CD4-positive, alpha-beta T cell treated with Interleukin-17A for 1 hour (primary cell): ENCODE data around the gene RNF180.

Experiments used
- DNase-seq: peaks from one replicate; pipeline ENCODE4 v3.0.0-alpha.2; 2020

RNF180 gene

GRCh38 chr5:64165500-64166200 is at the start of gene RNF180:
Gene RNF180, plus strand, starts transcription at chr5:64165843. Its CDS starts 34,965 bp downstream, at chr5:64200808.
- DNase-seq, result no peak

GRCh38 chr5:64125521-64125920 is 40.1 kb upstream of the RNF180 start:
- no peak for DNase-seq

- no peak for DNase-seq
Measured at GRCh38 chr5:64126202-64126741, 39.4 kb upstream of the RNF180 start.

- DNase-seq, result no peak
Measured at GRCh38 chr5:64140018-64140417, 25.6 kb upstream of the RNF180 start.

GRCh38 chr5:64144425-64145215 is 21.0 kb upstream of the RNF180 start:
- no peak for DNase-seq

- no peak for DNase-seq
Measured at GRCh38 chr5:64145216-64145895, 20.3 kb upstream of the RNF180 start.

GRCh38 chr5:64147379-64147778 is 18.3 kb upstream of the RNF180 start:
- DNase-seq, result no peak

GRCh38 chr5:64147849-64148441 is 17.7 kb upstream of the RNF180 start:
- no peak for DNase-seq

GRCh38 chr5:64149268-64149667 is 16.4 kb upstream of the RNF180 start:
- DNase-seq, result no peak

GRCh38 chr5:64149857-64150521 is 15.7 kb upstream of the RNF180 start:
- no peak for DNase-seq

- no peak for DNase-seq
Measured at GRCh38 chr5:64156261-64156660, 9.4 kb upstream of the RNF180 start.

- DNase-seq, result no peak
Measured at GRCh38 chr5:64158827-64159226, 6.8 kb upstream of the RNF180 start.

- DNase-seq, result no peak
Measured at GRCh38 chr5:64160201-64160600, 5.4 kb upstream of the RNF180 start.

- DNase-seq, result no peak
Measured at GRCh38 chr5:64161420-64161819, 4.2 kb upstream of the RNF180 start.

- no peak for DNase-seq
Measured at GRCh38 chr5:64163135-64163534, 2.5 kb upstream of the RNF180 start.

GRCh38 chr5:64163746-64164145 is 1.9 kb upstream of the RNF180 start:
- no peak for DNase-seq

- no peak for DNase-seq
Measured at GRCh38 chr5:64164166-64164565, 1.5 kb upstream of the RNF180 start.

GRCh38 chr5:64165160-64165499 is 513 bp upstream of the RNF180 start:
- no peak for DNase-seq

GRCh38 chr5:64166201-64166959 is 737 bp downstream of the RNF180 start:
- DNase-seq, result no peak

GRCh38 chr5:64176301-64176700 is 10.7 kb downstream of the RNF180 start:
- no peak for DNase-seq

- DNase-seq, result no peak
Measured at GRCh38 chr5:64180661-64181343, 15.2 kb downstream of the RNF180 start.
